Stimulated activated CD4-positive, alpha-beta T cell treated with anti-CD3 and anti-CD28 coated beads, Interleukin-2, amount 100 ng/mL, for 4 hours (primary cell): ENCODE data around the gene PRKCA.
"Not testable (repeated sequence)": the region's sequence is repeated elsewhere in the genome, so short reads cannot be mapped to it uniquely, and the experiment has no call there.

Source experiments
- DNase-seq: peaks from one replicate; pipeline ENCODE4 v3.0.0-alpha.2; 2020; ENCODE audit warnings: low read depth

The PRKCA gene

GRCh38 chr17:66715076-66715675 is 412.8 kb downstream of the PRKCA start:
- no peak for DNase-seq

GRCh38 chr17:66715745-66716156 is 413.3 kb downstream of the PRKCA start:
- DNase-seq, result no peak

- no peak for DNase-seq
These were observed 414.0 kb downstream of the PRKCA start for GRCh38 chr17:66716236-66717026.

- DNase-seq, result no peak
These were observed 415.2 kb downstream of the PRKCA start for GRCh38 chr17:66717641-66718058.

- no peak for DNase-seq
These were observed 417.6 kb downstream of the PRKCA start for GRCh38 chr17:66720027-66720426.

- no peak for DNase-seq
These were observed 418.2 kb downstream of the PRKCA start for GRCh38 chr17:66720567-66720966.

GRCh38 chr17:66722341-66722740 is 419.9 kb downstream of the PRKCA start:
- no peak for DNase-seq

- DNase-seq, result no peak
These were observed 422.3 kb downstream of the PRKCA start for GRCh38 chr17:66724581-66725341.

GRCh38 chr17:66725438-66725837 is 423.0 kb downstream of the PRKCA start:
- not testable (repeated sequence) for DNase-seq

- DNase-seq, result no peak
These were observed 423.5 kb downstream of the PRKCA start for GRCh38 chr17:66725956-66726355.

- DNase-seq, result no peak
These were observed 424.0 kb downstream of the PRKCA start for GRCh38 chr17:66726371-66726770.

- no peak for DNase-seq
These were observed 424.4 kb downstream of the PRKCA start for GRCh38 chr17:66726846-66727245.

- peak; percentile 15 for DNase-seq
These were observed 425.5 kb downstream of the PRKCA start for GRCh38 chr17:66727634-66728570.

- no peak for DNase-seq
These were observed 428.1 kb downstream of the PRKCA start for GRCh38 chr17:66730461-66730923.

- DNase-seq, result no peak
These were observed 431.3 kb downstream of the PRKCA start for GRCh38 chr17:66733759-66734158.

GRCh38 chr17:66734186-66734943 is 432.0 kb downstream of the PRKCA start:
- no peak for DNase-seq

GRCh38 chr17:66737524-66737923 is 435.1 kb downstream of the PRKCA start:
- DNase-seq, result no peak

- DNase-seq, result no peak
These were observed 435.9 kb downstream of the PRKCA start for GRCh38 chr17:66738301-66738700.

GRCh38 chr17:66739553-66739952 is 437.1 kb downstream of the PRKCA start:
- no peak for DNase-seq

GRCh38 chr17:66740226-66740625 is 437.8 kb downstream of the PRKCA start:
- no peak for DNase-seq

GRCh38 chr17:66743511-66743910 is 441.1 kb downstream of the PRKCA start:
- DNase-seq, result no peak
